SK-N-SH (cell line): Measurements from ENCODE around the gene UST.

Experiments
- ELF1 ChIP-seq: IDR thresholded peaks from 2 replicates; pipeline ENCODE4 v1.4.0; 2012
- TF ChIP-seq, protein P1 (sequence below): fragments of 200-600 bp; sonication (generic); IDR thresholded peaks from 2 replicates; pipeline ENCODE4 v1.6.1; 2017; ENCODE audit warnings: antibody characterized with exemption, mild to moderate bottlenecking, moderate library complexity
- TF ChIP-seq, protein P2 (sequence below): IDR thresholded peaks from 2 replicates; pipeline ENCODE4 v1.4.0; 2012; ENCODE audit warnings: low read depth

DNA sequence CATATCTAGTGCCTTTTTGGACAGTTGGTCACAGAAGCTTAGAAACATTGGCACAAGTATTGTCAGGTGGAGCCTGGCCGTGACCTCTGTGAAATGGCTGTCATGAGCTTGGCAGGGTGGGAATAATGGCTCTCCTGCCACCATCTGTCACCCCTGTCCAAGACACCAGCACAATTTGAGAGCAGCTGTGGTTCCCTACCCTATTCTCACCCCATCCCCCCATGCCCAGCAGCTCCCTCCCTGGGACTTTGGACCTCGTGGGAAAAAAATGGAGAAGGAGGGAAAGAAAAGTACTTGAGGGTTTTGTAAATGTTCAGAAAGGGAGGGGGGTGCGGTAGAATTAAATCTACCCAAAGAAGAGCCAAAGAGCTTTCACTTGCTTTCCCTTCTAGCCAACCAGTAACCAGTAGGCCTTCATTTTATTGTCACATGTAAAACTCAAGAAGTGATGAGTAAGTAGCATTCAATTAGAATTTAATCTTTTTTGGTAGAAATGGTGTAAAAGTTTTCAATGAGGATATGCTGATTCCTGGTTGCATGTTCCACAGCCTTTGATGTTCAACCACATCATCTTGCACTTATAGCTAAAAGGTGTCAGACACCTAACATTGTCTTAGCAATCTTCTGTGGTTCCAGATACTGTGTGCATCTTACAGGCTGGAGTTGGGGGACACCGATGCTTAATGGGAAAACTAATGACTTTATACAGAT lies 307.2 kb downstream of the UST start:
- TF ChIP-seq, protein P1, sequence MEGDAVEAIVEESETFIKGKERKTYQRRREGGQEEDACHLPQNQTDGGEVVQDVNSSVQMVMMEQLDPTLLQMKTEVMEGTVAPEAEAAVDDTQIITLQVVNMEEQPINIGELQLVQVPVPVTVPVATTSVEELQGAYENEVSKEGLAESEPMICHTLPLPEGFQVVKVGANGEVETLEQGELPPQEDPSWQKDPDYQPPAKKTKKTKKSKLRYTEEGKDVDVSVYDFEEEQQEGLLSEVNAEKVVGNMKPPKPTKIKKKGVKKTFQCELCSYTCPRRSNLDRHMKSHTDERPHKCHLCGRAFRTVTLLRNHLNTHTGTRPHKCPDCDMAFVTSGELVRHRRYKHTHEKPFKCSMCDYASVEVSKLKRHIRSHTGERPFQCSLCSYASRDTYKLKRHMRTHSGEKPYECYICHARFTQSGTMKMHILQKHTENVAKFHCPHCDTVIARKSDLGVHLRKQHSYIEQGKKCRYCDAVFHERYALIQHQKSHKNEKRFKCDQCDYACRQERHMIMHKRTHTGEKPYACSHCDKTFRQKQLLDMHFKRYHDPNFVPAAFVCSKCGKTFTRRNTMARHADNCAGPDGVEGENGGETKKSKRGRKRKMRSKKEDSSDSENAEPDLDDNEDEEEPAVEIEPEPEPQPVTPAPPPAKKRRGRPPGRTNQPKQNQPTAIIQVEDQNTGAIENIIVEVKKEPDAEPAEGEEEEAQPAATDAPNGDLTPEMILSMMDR = no peak
- no peak for TF ChIP-seq ELF1
- TF ChIP-seq, protein P2, sequence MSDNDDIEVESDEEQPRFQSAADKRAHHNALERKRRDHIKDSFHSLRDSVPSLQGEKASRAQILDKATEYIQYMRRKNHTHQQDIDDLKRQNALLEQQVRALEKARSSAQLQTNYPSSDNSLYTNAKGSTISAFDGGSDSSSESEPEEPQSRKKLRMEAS = no peak
